ENCODE measurements around the gene KIF5C.

Gene KIF5C

DNA sequence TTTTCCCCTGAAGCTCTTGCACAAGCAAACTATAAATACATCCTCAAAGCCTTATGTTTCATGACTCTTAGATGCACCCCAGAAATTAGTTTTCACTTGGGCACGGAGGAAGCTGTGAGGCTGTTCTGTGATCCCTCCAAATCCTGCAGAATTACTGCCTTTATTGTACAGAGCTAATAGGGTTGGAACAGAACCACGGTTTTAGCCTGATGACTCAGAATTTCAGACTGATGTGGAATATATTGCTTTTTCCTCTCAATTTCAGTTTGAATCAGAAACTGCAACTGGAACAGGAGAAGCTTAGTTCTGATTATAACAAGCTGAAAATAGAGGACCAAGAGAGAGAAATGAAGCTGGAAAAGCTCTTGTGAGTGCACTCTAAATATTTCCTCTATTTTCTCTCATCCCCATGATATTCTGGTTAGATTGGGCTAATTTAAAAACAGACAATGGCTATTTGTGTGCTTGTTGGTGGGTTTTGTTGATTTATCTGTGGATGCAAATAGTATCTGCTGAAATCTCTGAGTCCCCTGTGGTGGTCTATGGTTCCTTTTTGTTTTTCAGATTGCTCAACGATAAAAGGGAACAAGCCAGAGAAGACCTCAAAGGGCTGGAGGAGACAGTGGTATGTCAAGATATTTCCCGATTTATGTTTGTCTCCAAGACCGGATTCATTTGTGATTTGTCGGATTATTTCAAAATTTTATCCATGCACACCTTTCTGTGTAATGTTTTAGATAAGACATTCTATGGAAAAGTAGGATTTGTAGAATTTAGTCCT lies 125.3 kb downstream of the KIF5C start:
- 0 out of 2 replicates have a peak overlapping the region, but pooled peaks have one; percentile 39 for H3K4me3 ChIP-seq (ENCODE audit: low read depth, low read length)

GRCh38 chr2:149001496-149001895 lies 126.5 kb downstream of the KIF5C start:
- H3K27ac ChIP-seq (ENCODE audit: low read depth, low read length): no peak overlapping the region
- no peak overlapping the region for H3K4me3 ChIP-seq (ENCODE audit: low read depth, low read length)

More for the DNA sequence above, 125.3 kb downstream of the KIF5C start:
- H3K9ac ChIP-seq (ENCODE audit: low read length): no peak overlapping the region
- H3K4me1 ChIP-seq (ENCODE audit: control insufficient read depth, insufficient read depth, low read length): peaks cover 37% of the 10 kb centered on the region
- peak overlapping the region; percentile 52; the same call in 1 of the 2 replicates for H3K27ac ChIP-seq (ENCODE audit: low read depth, low read length)
- no peaks in the 10 kb centered on the region for H3K27me3 ChIP-seq (ENCODE audit: control insufficient read depth, insufficient read depth, low read length)
- H3K9me3 ChIP-seq (ENCODE audit: control insufficient read depth, insufficient read depth, low read depth, low read length): peaks cover 14% of the 10 kb centered on the region
- H3K36me3 ChIP-seq (ENCODE audit: control insufficient read depth, insufficient read depth, low read length): peaks cover 63% of the 10 kb centered on the region

DNA sequence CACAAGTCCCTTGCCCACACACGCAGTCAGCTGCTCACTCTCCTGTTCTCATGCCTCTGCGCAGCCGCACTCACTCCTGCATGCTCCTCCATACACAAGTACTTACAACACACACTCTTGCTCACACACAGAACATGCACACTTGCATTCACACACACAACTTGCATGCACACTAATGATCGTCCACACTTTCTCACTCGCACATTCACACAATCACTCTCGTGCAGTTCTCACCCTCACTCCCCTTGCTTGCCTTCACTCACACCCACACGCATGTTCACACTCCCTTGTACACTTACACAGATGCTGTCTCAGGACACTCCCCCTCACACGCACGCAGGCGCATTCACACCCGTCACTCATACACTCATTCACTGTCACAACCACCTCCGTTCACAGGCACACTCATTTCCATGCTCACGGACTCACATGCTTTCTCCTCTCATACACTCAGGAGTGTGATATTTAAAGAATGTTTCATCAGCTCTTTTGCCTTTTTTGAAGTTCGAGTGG lies 127.4 kb downstream of the KIF5C start:
- peaks cover 59% of the 10 kb centered on the region for H3K36me3 ChIP-seq (ENCODE audit: control insufficient read depth, insufficient read depth, low read length)
- peaks cover 14% of the 10 kb centered on the region for H3K9me3 ChIP-seq (ENCODE audit: control insufficient read depth, insufficient read depth, low read depth, low read length)
- H3K9ac ChIP-seq (ENCODE audit: low read length): no peak overlapping the region
- H3K4me3 ChIP-seq (ENCODE audit: low read depth, low read length): no peak overlapping the region
- H3K27me3 ChIP-seq (ENCODE audit: control insufficient read depth, insufficient read depth, low read length): no peaks in the 10 kb centered on the region
- peaks cover 37% of the 10 kb centered on the region for H3K4me1 ChIP-seq (ENCODE audit: control insufficient read depth, insufficient read depth, low read length)
- no peak overlapping the region for H3K27ac ChIP-seq (ENCODE audit: low read depth, low read length)

More at GRCh38 chr2:149001496-149001895, 126.5 kb downstream of the KIF5C start:
- Histone ChIP-seq H3K9ac (ENCODE audit: low read length) (no peak overlapping the region), H3K4me1 (ENCODE audit: control insufficient read depth, insufficient read depth, low read length) (peaks cover 37% of the 10 kb centered on the region), H3K36me3 (ENCODE audit: control insufficient read depth, insufficient read depth, low read length) (peaks cover 68% of the 10 kb centered on the region), H3K9me3 (ENCODE audit: control insufficient read depth, insufficient read depth, low read depth, low read length) (peaks cover 14% of the 10 kb centered on the region), H3K27me3 (ENCODE audit: control insufficient read depth, insufficient read depth, low read length) (no peaks in the 10 kb centered on the region)

DNA sequence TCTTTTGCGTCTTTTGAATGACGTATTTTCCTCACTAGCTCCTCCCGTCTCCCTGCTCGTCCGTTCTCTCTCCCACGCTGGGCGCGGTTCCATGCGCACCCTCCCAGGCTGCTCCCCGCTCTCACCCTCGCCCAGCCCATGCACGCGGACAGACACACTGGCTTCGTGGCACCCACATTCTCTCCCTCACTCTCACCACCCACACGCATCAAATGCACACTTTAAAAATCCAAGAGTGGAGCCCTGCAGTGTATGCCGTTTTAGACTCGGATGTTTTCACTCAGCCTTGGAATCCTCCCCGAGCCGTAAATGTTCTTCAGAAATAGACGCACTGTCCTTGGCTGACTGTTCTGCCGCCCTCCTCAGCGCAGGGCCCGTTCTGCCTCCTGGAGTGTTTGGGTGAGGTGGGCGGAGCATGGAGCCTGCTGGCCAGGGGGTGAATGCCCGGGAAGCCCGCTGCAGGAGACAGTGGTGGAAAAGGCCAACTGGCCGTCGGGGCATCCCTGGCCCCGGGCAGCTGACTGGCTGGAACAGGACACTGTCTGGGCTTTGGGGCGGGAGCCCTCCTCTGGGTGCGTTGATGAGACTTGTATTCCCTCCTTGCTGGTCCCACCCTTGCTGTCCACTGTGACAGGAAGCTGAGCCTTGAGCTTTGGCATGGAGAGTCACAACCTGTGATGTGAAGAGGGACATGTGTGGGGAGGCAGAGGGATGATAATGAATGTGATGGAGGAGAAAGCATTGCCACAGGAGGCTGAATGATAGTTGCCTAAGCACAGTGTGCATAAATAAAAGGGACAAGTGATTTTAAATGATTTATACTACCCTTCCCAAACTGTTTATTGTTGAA lies 128.1 kb downstream of the KIF5C start:
- H3K9ac ChIP-seq (ENCODE audit: low read length): no peak overlapping the region
- H3K27me3 ChIP-seq (ENCODE audit: control insufficient read depth, insufficient read depth, low read length): no peaks in the 10 kb centered on the region
- no peak overlapping the region for H3K27ac ChIP-seq (ENCODE audit: low read depth, low read length)
- H3K4me1 ChIP-seq (ENCODE audit: control insufficient read depth, insufficient read depth, low read length): peaks cover 30% of the 10 kb centered on the region
- peaks cover 60% of the 10 kb centered on the region for H3K36me3 ChIP-seq (ENCODE audit: control insufficient read depth, insufficient read depth, low read length)
- H3K4me3 ChIP-seq (ENCODE audit: low read depth, low read length): no peak overlapping the region
- H3K9me3 ChIP-seq (ENCODE audit: control insufficient read depth, insufficient read depth, low read depth, low read length): peaks cover 14% of the 10 kb centered on the region

DNA sequence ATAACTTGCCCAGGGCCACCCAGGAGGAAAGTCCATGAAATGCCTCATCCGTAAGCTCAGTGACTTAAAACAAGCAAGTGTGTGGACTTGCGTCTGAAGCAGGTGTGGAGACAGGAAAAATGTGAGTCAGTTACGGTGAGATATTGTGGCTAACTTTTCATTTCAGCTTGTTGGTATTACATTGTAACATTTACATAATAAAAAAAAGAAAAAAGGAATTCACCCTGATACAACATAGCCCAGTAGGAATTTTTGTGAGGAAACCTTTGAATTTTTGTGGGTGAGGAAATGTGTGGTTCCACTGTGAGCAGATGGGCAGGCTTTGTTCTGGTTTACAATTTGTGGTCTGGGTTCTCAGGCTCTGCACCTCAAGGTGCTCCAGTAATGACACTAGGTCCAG lies 129.8 kb downstream of the KIF5C start:
- no peak overlapping the region for H3K4me3 ChIP-seq (ENCODE audit: low read depth, low read length)
- H3K27ac ChIP-seq (ENCODE audit: low read depth, low read length): no peak overlapping the region
- peaks cover 20% of the 10 kb centered on the region for H3K4me1 ChIP-seq (ENCODE audit: control insufficient read depth, insufficient read depth, low read length)
- peaks cover 14% of the 10 kb centered on the region for H3K9me3 ChIP-seq (ENCODE audit: control insufficient read depth, insufficient read depth, low read depth, low read length)
- H3K27me3 ChIP-seq (ENCODE audit: control insufficient read depth, insufficient read depth, low read length): no peaks in the 10 kb centered on the region
- no peak overlapping the region for H3K9ac ChIP-seq (ENCODE audit: low read length)
- H3K36me3 ChIP-seq (ENCODE audit: control insufficient read depth, insufficient read depth, low read length): peaks cover 71% of the 10 kb centered on the region

DNA sequence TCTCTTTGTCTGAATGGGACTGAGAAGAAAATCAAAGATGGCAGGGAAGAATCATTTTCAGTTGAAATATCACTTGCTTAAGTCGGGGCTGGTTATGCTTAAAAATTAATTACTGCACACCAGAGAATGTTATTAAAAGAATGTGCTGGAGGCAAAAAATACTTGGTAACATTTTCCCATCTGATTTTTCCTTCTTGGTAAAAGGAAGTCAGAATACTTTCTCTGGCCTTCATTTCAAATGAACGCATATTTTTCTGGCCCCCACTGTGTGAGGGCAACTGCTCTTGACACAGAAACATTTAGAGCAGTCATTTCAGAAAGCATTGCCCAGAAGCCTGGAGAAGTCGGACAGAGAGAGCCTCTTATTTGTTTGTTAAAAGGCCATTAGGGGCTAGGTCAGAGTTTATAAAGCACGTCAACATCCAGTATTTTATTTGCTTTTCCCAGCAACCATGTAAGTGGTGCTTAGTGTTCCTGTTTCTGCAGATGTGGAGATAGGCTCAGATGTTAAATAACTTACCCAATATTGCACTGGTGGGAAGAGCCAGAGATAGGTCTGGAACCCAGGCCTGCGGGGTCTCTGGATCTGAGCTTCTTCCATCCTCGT lies 130.5 kb downstream of the KIF5C start:
- Histone ChIP-seq H3K36me3 (ENCODE audit: control insufficient read depth, insufficient read depth, low read length) (peaks cover 77% of the 10 kb centered on the region), H3K4me1 (ENCODE audit: control insufficient read depth, insufficient read depth, low read length) (peaks cover 12% of the 10 kb centered on the region)

GRCh38 chr2:149006883-149007543 lies 132.0 kb downstream of the KIF5C start:
- no peak overlapping the region for H3K27ac ChIP-seq (ENCODE audit: low read depth, low read length)
- H3K27me3 ChIP-seq (ENCODE audit: control insufficient read depth, insufficient read depth, low read length): no peaks in the 10 kb centered on the region
- peaks cover 14% of the 10 kb centered on the region for H3K9me3 ChIP-seq (ENCODE audit: control insufficient read depth, insufficient read depth, low read depth, low read length)
- H3K36me3 ChIP-seq (ENCODE audit: control insufficient read depth, insufficient read depth, low read length): peaks cover 76% of the 10 kb centered on the region
- no peak overlapping the region for H3K9ac ChIP-seq (ENCODE audit: low read length)
- H3K4me1 ChIP-seq (ENCODE audit: control insufficient read depth, insufficient read depth, low read length): peaks cover 5% of the 10 kb centered on the region; the same call in 1 of the 2 replicates
- no peak overlapping the region for H3K4me3 ChIP-seq (ENCODE audit: low read depth, low read length)

More for the DNA sequence above, 130.5 kb downstream of the KIF5C start:
- H3K27ac ChIP-seq (ENCODE audit: low read depth, low read length): no peak overlapping the region
- H3K4me3 ChIP-seq (ENCODE audit: low read depth, low read length): no peak overlapping the region
- H3K9ac ChIP-seq (ENCODE audit: low read length): no peak overlapping the region
- no peaks in the 10 kb centered on the region for H3K27me3 ChIP-seq (ENCODE audit: control insufficient read depth, insufficient read depth, low read length)
- H3K9me3 ChIP-seq (ENCODE audit: control insufficient read depth, insufficient read depth, low read depth, low read length): peaks cover 14% of the 10 kb centered on the region

DNA sequence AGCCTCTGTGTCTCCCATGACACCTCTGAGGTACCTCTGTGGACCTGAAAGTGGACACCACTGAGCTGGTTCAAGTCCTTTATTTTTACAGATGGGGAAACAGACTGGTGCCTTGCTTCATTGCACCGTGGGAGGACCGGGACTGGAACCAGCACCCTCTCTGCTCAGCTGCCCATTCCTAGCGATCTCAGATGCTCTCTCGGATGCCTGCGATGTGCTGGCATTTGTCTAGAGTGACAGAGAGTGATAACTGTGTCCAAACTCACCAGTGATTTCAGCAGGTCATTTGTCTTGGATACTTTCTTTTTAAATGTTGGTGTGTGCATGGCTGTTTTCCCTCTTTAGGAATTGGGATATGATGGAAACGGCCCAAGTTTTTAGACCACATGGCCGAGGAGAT lies 133.4 kb downstream of the KIF5C start:
- Histone ChIP-seq H3K4me3 (ENCODE audit: low read depth, low read length) (no peak overlapping the region), H3K27ac (ENCODE audit: low read depth, low read length) (no peak overlapping the region), H3K36me3 (ENCODE audit: control insufficient read depth, insufficient read depth, low read length) (peaks cover 76% of the 10 kb centered on the region), H3K4me1 (ENCODE audit: control insufficient read depth, insufficient read depth, low read length) (peaks cover 5% of the 10 kb centered on the region; the same call in 1 of the 2 replicates), H3K27me3 (ENCODE audit: control insufficient read depth, insufficient read depth, low read length) (no peaks in the 10 kb centered on the region), H3K9me3 (ENCODE audit: control insufficient read depth, insufficient read depth, low read depth, low read length) (peaks cover 1% of the 10 kb centered on the region; the same call in 1 of the 2 replicates), H3K9ac (ENCODE audit: low read length) (no peak overlapping the region)

- H3K27ac ChIP-seq (ENCODE audit: low read depth, low read length): no peak overlapping the region
- H3K9me3 ChIP-seq (ENCODE audit: control insufficient read depth, insufficient read depth, low read depth, low read length): no peaks in the 10 kb centered on the region
- H3K27me3 ChIP-seq (ENCODE audit: control insufficient read depth, insufficient read depth, low read length): no peaks in the 10 kb centered on the region
- no peak overlapping the region for H3K4me3 ChIP-seq (ENCODE audit: low read depth, low read length)
- peaks cover 69% of the 10 kb centered on the region for H3K36me3 ChIP-seq (ENCODE audit: control insufficient read depth, insufficient read depth, low read length)
- peaks cover 5% of the 10 kb centered on the region; the same call in 1 of the 2 replicates for H3K4me1 ChIP-seq (ENCODE audit: control insufficient read depth, insufficient read depth, low read length)
- H3K9ac ChIP-seq (ENCODE audit: low read length): no peak overlapping the region
Measured at GRCh38 chr2:149009576-149010461, 134.8 kb downstream of the KIF5C start.

Data from HUES6 (cell line).